ENCODE measurements around the gene CGN.
"Not testable (repeated sequence)": the region's sequence is repeated elsewhere in the genome, so short reads cannot be mapped to it uniquely, and the experiment has no call there.

CGN gene

DNA sequence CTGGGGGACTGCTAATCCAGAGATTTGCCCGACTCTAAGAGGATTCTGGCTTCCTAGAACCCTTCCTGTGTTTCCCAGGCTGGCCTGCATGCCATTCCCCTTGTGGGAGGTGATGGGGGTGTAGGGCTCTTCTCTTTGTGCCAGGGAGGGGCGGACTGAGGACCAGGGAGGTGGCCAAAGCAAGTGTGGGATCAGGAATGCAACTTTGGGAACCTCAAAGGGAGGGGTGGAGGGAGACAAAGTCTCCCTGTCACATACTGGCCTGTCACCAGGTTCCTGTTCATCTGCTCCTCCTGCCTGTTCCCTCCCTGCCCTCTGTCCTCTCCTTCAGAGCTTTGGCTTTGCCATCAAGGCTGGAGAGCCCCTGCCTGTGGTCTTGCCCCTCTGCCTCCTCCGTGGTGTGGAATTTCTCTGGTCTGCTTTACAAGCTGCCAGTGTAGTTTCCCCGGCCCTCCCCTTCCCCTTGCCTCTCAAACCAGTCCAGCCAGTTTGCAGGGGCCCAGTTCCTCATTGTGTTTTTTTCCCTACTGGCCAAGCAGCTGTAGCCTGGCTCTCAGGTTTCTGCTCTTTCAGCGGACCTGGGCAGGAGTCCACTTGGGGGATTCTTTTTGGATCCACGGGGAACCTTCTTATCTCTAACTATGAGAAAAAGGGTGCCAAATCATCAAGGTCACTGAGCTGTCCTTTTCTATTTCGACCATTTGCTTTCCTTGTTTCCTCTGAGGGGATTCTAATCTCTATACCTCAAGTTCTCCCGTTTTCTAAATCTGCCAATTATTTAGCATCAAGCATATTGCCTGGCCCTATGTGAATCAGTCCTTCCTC, 1.8 kb downstream of the CGN start:
- H3K9me3 ChIP-seq (ENCODE audit: control insufficient read depth, low read depth, low read length) = no peaks in the 10 kb centered on the region
- H3K27me3 ChIP-seq (ENCODE audit: control insufficient read depth, insufficient read depth, low read length) = peaks cover 7% of the 10 kb centered on the region
- peak overlapping the region; percentile 62 for H3K4me3 ChIP-seq (ENCODE audit: low read length)
- peak overlapping the region; percentile 37 for H3K9ac ChIP-seq (ENCODE audit: low read length)
- H3K27ac ChIP-seq (ENCODE audit: low read length) = peak overlapping the region; percentile 73
- no peaks in the 10 kb centered on the region for H3K36me3 ChIP-seq (ENCODE audit: control insufficient read depth, low read depth, low read length)
- peaks cover 39% of the 10 kb centered on the region for H3K4me1 ChIP-seq (ENCODE audit: control insufficient read depth, low read depth, low read length)

DNA sequence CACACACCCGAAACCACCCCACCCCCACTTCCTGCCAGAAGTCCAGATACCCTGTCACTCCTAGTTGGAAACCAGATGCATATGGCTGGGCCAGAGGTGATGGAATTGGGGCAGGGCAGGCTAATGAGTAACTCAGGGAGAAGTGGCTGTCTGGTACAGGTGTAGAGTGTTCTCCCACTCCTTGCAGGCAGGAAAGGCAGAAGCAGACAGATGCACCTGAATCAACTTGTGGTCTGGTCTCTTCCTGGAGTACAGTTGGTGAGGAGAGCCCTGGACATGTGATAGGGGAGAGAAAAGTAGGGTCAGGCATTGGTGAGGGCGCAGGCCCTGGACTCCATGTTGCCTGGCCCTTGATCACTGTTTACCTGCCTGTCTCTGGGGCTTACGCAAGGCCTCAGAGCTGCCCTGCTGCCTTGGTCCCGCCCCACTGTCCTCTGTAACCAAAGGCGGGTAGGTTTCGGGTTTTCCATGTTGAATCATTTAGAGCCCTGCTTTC, 2.5 kb downstream of the CGN start:
- Histone ChIP-seq H3K4me3 (ENCODE audit: low read length) (peak overlapping the region; percentile 62), H3K27ac (ENCODE audit: low read length) (peak overlapping the region; percentile 73), H3K36me3 (ENCODE audit: control insufficient read depth, low read depth, low read length) (peaks cover 5% of the 10 kb centered on the region), H3K4me1 (ENCODE audit: control insufficient read depth, low read depth, low read length) (peaks cover 39% of the 10 kb centered on the region), H3K9me3 (ENCODE audit: control insufficient read depth, low read depth, low read length) (no peaks in the 10 kb centered on the region), H3K9ac (ENCODE audit: low read length) (peak overlapping the region; percentile 13), H3K27me3 (ENCODE audit: control insufficient read depth, insufficient read depth, low read length) (peaks cover 7% of the 10 kb centered on the region)

DNA sequence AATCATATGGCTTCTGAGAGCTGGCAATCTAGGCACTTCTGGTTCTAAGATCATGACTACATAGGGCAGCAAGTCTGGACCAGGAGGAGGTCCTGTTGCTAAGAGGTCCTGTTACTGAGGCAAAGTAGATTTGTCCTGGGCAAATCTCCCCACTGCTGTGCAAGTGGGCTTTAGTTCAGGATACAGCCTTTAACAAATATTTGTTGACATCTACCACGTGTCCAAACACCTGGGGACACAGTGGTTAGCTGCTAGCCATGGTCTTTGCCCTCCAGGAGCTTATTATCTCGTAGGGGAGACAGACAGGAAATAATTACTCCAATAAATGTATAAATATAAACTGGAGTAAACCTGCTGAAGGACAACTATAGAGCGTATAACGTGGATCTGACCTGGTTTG, 3.2 kb downstream of the CGN start:
- peak overlapping the region; percentile 13 for H3K9ac ChIP-seq (ENCODE audit: low read length)
- peaks cover 39% of the 10 kb centered on the region for H3K4me1 ChIP-seq (ENCODE audit: control insufficient read depth, low read depth, low read length)
- H3K9me3 ChIP-seq (ENCODE audit: control insufficient read depth, low read depth, low read length) = no peaks in the 10 kb centered on the region
- peak overlapping the region; percentile 62 for H3K4me3 ChIP-seq (ENCODE audit: low read length)
- H3K36me3 ChIP-seq (ENCODE audit: control insufficient read depth, low read depth, low read length) = peaks cover 12% of the 10 kb centered on the region
- H3K27me3 ChIP-seq (ENCODE audit: control insufficient read depth, insufficient read depth, low read length) = peaks cover 7% of the 10 kb centered on the region
- peak overlapping the region; percentile 73 for H3K27ac ChIP-seq (ENCODE audit: low read length)

DNA sequence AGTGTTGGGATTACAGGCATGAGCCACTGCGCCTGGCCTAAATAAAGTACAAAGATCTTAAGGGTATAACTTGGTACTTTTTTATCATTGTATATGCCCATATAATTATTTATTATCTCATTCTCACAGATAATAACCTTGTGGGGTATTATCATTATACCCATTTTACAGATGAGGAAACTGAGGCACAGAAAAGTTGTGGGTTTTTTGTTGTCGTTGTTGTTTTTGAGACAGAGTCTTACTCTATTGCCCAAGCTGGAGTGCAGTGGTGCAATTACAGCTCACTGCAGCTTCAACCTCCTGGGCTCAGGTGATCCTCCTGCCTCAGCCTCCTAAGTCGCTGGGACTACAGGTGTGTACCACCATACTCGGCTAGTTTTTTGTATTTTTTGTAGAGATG, 4.1 kb downstream of the CGN start:
- Histone ChIP-seq H3K27me3 (ENCODE audit: control insufficient read depth, insufficient read depth, low read length) (peaks cover 7% of the 10 kb centered on the region), H3K4me3 (ENCODE audit: low read length) (no peak overlapping the region), H3K36me3 (ENCODE audit: control insufficient read depth, low read depth, low read length) (peaks cover 21% of the 10 kb centered on the region), H3K4me1 (ENCODE audit: control insufficient read depth, low read depth, low read length) (peaks cover 39% of the 10 kb centered on the region), H3K9me3 (ENCODE audit: control insufficient read depth, low read depth, low read length) (no peaks in the 10 kb centered on the region), H3K9ac (ENCODE audit: low read length) (no peak overlapping the region), H3K27ac (ENCODE audit: low read length) (no peak overlapping the region)

DNA sequence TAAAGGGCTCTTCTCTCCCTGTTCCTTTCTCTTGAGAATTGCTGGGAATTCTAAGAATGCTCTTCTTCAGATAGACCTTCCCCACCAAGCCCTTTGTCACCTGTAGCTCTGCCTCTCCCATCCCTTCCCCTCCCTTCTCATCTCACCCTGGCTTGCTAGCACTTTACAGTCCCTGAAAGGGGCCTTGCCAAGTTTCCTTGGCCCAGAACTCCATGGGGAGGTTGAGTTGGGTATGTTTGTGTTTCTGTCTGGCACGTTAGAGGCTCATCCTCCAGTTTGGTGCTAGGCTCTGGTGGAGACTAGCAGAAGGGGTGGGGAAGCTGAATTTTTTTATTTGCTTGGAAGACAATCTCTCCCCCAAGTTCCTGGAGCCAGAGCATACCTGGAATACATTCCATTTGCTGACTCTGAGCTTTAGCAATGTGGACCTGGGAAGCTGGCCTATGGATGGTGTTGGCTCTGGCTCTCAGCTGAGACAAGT, 4.9 kb downstream of the CGN start:
- H3K36me3 ChIP-seq (ENCODE audit: control insufficient read depth, low read depth, low read length) = peaks cover 27% of the 10 kb centered on the region
- H3K27ac ChIP-seq (ENCODE audit: low read length) = peak overlapping the region; percentile 21
- no peak overlapping the region for H3K4me3 ChIP-seq (ENCODE audit: low read length)
- no peak overlapping the region for H3K9ac ChIP-seq (ENCODE audit: low read length)
- peaks cover 35% of the 10 kb centered on the region for H3K4me1 ChIP-seq (ENCODE audit: control insufficient read depth, low read depth, low read length)
- H3K9me3 ChIP-seq (ENCODE audit: control insufficient read depth, low read depth, low read length) = no peaks in the 10 kb centered on the region
- peaks cover 7% of the 10 kb centered on the region for H3K27me3 ChIP-seq (ENCODE audit: control insufficient read depth, insufficient read depth, low read length)

DNA sequence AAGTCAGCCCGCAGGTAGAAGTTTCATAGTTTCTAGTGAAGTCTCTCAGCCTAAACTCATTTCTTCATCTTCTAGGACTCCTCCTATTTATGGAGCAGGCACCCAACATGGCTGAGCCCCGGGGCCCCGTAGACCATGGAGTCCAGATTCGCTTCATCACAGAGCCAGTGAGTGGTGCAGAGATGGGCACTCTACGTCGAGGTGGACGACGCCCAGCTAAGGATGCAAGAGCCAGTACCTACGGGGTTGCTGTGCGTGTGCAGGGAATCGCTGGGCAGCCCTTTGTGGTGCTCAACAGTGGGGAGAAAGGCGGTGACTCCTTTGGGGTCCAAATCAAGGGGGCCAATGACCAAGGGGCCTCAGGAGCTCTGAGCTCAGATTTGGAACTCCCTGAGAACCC, 7.2 kb downstream of the CGN start:
- Histone ChIP-seq H3K4me3 (ENCODE audit: low read length) (no peak overlapping the region), H3K36me3 (ENCODE audit: control insufficient read depth, low read depth, low read length) (peaks cover 32% of the 10 kb centered on the region), H3K9ac (ENCODE audit: low read length) (no peak overlapping the region), H3K27me3 (ENCODE audit: control insufficient read depth, insufficient read depth, low read length) (no peaks in the 10 kb centered on the region), H3K27ac (ENCODE audit: low read length) (no peak overlapping the region), H3K9me3 (ENCODE audit: control insufficient read depth, low read depth, low read length) (no peaks in the 10 kb centered on the region), H3K4me1 (ENCODE audit: control insufficient read depth, low read depth, low read length) (peaks cover 19% of the 10 kb centered on the region)

DNA sequence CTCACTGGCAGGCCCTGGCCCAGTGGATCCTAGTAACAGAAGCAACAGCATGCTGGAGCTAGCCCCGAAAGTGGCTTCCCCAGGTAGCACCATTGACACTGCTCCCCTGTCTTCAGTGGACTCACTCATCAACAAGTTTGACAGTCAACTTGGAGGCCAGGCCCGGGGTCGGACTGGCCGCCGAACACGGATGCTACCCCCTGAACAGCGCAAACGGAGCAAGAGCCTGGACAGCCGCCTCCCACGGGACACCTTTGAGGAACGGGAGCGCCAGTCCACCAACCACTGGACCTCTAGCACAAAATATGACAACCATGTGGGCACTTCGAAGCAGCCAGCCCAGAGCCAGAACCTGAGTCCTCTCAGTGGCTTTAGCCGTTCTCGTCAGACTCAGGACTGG, 7.7 kb downstream of the CGN start:
- H3K9me3 ChIP-seq (ENCODE audit: control insufficient read depth, low read depth, low read length) = no peaks in the 10 kb centered on the region
- no peak overlapping the region for H3K9ac ChIP-seq (ENCODE audit: low read length)
- no peak overlapping the region for H3K27ac ChIP-seq (ENCODE audit: low read length)
- peaks cover 14% of the 10 kb centered on the region for H3K4me1 ChIP-seq (ENCODE audit: control insufficient read depth, low read depth, low read length)
- peaks cover 37% of the 10 kb centered on the region for H3K36me3 ChIP-seq (ENCODE audit: control insufficient read depth, low read depth, low read length)
- no peak overlapping the region for H3K4me3 ChIP-seq (ENCODE audit: low read length)
- H3K27me3 ChIP-seq (ENCODE audit: control insufficient read depth, insufficient read depth, low read length) = no peaks in the 10 kb centered on the region

DNA sequence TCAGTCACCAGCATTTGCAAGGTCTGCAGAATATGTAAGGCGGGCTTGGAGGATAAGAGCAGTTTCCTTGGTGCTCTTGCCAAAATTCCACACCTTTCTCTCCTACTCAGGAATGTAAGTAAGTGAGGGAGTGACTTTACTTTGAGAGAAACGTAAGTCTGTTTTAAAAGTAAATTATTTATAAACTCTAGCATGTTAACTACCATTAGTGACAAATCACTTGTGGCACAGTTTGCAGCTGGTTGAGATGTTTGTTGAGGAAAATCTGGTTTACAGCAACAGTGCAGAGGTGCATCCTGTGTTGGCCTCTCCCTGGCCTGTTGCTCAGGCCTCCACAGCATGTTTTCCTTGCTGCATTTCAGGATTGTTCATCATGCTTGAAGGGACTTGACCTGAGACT, 8.5 kb downstream of the CGN start:
- no peak overlapping the region for H3K27ac ChIP-seq (ENCODE audit: low read length)
- H3K36me3 ChIP-seq (ENCODE audit: control insufficient read depth, low read depth, low read length) = peaks cover 43% of the 10 kb centered on the region
- peaks cover 7% of the 10 kb centered on the region for H3K4me1 ChIP-seq (ENCODE audit: control insufficient read depth, low read depth, low read length)
- H3K27me3 ChIP-seq (ENCODE audit: control insufficient read depth, insufficient read depth, low read length) = no peaks in the 10 kb centered on the region
- H3K9me3 ChIP-seq (ENCODE audit: control insufficient read depth, low read depth, low read length) = no peaks in the 10 kb centered on the region
- no peak overlapping the region for H3K4me3 ChIP-seq (ENCODE audit: low read length)
- H3K9ac ChIP-seq (ENCODE audit: low read length) = no peak overlapping the region

DNA sequence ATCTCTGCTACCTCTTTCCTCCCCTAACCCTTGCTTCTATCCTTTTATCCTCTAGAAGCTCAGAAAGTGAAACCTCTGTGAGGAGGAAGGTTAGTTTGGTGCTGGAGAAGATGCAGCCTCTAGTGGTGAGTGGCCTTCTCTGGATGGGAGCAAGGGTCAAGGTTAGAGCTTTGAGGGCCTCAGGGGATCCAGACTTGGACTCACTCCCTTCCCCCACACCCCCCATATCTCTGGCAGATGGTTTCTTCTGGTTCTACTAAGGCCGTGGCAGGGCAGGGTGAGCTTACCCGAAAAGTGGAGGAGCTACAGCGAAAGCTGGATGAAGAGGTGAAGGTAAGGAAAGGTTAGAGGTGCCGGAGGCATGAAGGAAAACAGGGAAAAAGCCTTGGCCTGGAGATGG, 9.2 kb downstream of the CGN start:
- no peaks in the 10 kb centered on the region for H3K27me3 ChIP-seq (ENCODE audit: control insufficient read depth, insufficient read depth, low read length)

DNA sequence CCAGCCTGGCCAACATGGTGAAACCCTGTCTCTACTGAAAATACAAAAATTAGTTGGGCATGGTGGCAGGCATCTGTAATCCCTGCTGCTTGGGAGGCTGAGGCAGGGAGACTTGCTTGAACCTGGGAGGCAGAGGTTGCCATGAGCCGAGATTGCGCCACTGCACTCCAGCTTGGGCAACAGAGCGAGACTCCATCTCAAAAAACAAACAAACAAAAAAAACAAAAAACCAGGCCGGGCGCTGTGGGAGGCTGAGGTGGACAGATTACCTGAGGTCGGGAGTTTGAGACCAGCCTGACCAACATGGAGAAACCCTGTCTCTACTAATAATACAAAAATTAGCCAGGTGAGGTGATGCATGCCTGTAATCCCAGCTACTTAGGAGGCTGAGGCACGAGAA, 11.2 kb downstream of the CGN start:
- H3K36me3 ChIP-seq (ENCODE audit: control insufficient read depth, low read depth, low read length) = peaks cover 52% of the 10 kb centered on the region
- H3K27ac ChIP-seq (ENCODE audit: low read length) = not testable (repeated sequence)

More for the DNA sequence above, 9.2 kb downstream of the CGN start:
- Histone ChIP-seq H3K36me3 (ENCODE audit: control insufficient read depth, low read depth, low read length) (peaks cover 46% of the 10 kb centered on the region), H3K27ac (ENCODE audit: low read length) (no peak overlapping the region), H3K9ac (ENCODE audit: low read length) (no peak overlapping the region), H3K4me1 (ENCODE audit: control insufficient read depth, low read depth, low read length) (peaks cover 7% of the 10 kb centered on the region), H3K4me3 (ENCODE audit: low read length) (no peak overlapping the region), H3K9me3 (ENCODE audit: control insufficient read depth, low read depth, low read length) (no peaks in the 10 kb centered on the region)

DNA sequence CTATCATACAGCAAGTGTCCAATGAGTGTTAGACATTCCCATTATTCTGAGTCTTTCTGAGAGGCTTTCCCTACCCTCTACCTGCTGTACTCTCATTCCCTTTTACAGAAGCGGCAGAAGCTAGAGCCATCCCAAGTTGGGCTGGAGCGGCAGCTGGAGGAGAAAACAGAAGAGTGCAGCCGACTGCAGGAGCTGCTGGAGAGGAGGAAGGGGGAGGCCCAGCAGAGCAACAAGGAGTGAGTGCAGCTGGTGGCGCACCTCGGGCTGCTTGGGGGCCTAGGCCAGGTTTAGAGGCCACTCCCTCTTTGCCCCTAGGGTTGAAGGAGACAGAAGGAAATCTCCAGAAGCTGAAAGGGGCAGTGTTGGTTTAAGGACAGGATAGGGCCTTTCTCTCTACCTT, 12.1 kb downstream of the CGN start:
- Histone ChIP-seq H3K4me1 (ENCODE audit: control insufficient read depth, low read depth, low read length) (peaks cover 7% of the 10 kb centered on the region), H3K27me3 (ENCODE audit: control insufficient read depth, insufficient read depth, low read length) (no peaks in the 10 kb centered on the region), H3K36me3 (ENCODE audit: control insufficient read depth, low read depth, low read length) (peaks cover 53% of the 10 kb centered on the region), H3K9me3 (ENCODE audit: control insufficient read depth, low read depth, low read length) (no peaks in the 10 kb centered on the region), H3K9ac (ENCODE audit: low read length) (no peak overlapping the region), H3K27ac (ENCODE audit: low read length) (no peak overlapping the region), H3K4me3 (ENCODE audit: low read length) (no peak overlapping the region)

More for the DNA sequence above, 11.2 kb downstream of the CGN start:
- H3K4me3 ChIP-seq (ENCODE audit: low read length); H3K9ac ChIP-seq (ENCODE audit: low read length); H3K9me3 ChIP-seq (ENCODE audit: control insufficient read depth, low read depth, low read length); H3K27me3 ChIP-seq (ENCODE audit: control insufficient read depth, insufficient read depth, low read length); H3K4me1 ChIP-seq (ENCODE audit: control insufficient read depth, low read depth, low read length): not testable (repeated sequence)

DNA sequence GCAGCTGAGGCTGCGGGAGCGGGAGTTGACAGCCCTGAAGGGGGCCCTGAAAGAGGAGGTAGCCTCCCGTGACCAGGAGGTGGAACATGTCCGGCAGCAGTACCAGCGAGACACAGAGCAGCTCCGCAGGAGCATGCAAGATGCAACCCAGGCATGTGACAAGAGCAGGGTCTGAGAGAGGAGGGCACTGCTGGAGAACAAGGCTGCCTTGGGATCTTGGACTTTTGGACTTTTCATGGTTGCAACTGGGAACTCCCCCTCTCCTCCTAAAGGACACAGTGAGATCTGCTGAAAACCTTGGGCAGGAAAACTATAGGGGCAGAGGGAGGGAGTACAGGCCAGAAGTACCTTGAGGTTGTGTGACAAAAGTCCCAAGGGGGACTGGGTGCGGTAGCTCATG, 13.5 kb downstream of the CGN start:
- H3K4me1 ChIP-seq (ENCODE audit: control insufficient read depth, low read depth, low read length) = peaks cover 7% of the 10 kb centered on the region
- peaks cover 51% of the 10 kb centered on the region for H3K36me3 ChIP-seq (ENCODE audit: control insufficient read depth, low read depth, low read length)
- H3K27ac ChIP-seq (ENCODE audit: low read length) = no peak overlapping the region
- no peak overlapping the region for H3K9ac ChIP-seq (ENCODE audit: low read length)
- H3K9me3 ChIP-seq (ENCODE audit: control insufficient read depth, low read depth, low read length) = no peaks in the 10 kb centered on the region
- no peak overlapping the region for H3K4me3 ChIP-seq (ENCODE audit: low read length)
- no peaks in the 10 kb centered on the region for H3K27me3 ChIP-seq (ENCODE audit: control insufficient read depth, insufficient read depth, low read length)

All from iPS-18a (cell line).